HUES64 (cell line): ENCODE measurements around the gene C9orf72.

ENCODE experiments used
- H3K27ac ChIP-seq: 2 replicates; pipeline ENCODE4 v1.7.0; 2013; ENCODE audit warnings: low read depth, low read length, inconsistent platforms
- H3K27me3 ChIP-seq: 2 replicates; pipeline ENCODE4 v1.6.1; 2013; ENCODE audit warnings: mild to moderate bottlenecking, low read length; ENCODE audit not compliant: insufficient read depth
- H3K36me3 ChIP-seq: 2 replicates; pipeline ENCODE4 v1.6.1; 2013; ENCODE audit warnings: mild to moderate bottlenecking, low read length; ENCODE audit not compliant: insufficient read depth
- H3K4me1 ChIP-seq: 2 replicates; pipeline ENCODE4 v1.6.1; 2013; ENCODE audit warnings: mild to moderate bottlenecking, low read length, moderate library complexity; ENCODE audit not compliant: insufficient read depth
- H3K4me3 ChIP-seq: 2 replicates; pipeline ENCODE4 v1.5.1; 2013; ENCODE audit warnings: mild to moderate bottlenecking, low read length, moderate library complexity
- H3K9ac ChIP-seq: 2 replicates; pipeline ENCODE4 v1.6.1; 2013; ENCODE audit warnings: mild to moderate bottlenecking, low read depth, low read length
- H3K9me3 ChIP-seq: 2 replicates; pipeline ENCODE4 v1.6.1; 2013; ENCODE audit warnings: low read depth, low read length; ENCODE audit not compliant: insufficient read depth
- WGBS: fragments of 150-250, 120-280 bp; methylation state at CpG from one replicate; pipeline ENCODE4 v1.1.7; 2013; ENCODE audit warnings: missing lambda C conversion rate; 5-methylcytosine and 5-hydroxymethylcytosine counted together

Gene C9orf72

DNA sequence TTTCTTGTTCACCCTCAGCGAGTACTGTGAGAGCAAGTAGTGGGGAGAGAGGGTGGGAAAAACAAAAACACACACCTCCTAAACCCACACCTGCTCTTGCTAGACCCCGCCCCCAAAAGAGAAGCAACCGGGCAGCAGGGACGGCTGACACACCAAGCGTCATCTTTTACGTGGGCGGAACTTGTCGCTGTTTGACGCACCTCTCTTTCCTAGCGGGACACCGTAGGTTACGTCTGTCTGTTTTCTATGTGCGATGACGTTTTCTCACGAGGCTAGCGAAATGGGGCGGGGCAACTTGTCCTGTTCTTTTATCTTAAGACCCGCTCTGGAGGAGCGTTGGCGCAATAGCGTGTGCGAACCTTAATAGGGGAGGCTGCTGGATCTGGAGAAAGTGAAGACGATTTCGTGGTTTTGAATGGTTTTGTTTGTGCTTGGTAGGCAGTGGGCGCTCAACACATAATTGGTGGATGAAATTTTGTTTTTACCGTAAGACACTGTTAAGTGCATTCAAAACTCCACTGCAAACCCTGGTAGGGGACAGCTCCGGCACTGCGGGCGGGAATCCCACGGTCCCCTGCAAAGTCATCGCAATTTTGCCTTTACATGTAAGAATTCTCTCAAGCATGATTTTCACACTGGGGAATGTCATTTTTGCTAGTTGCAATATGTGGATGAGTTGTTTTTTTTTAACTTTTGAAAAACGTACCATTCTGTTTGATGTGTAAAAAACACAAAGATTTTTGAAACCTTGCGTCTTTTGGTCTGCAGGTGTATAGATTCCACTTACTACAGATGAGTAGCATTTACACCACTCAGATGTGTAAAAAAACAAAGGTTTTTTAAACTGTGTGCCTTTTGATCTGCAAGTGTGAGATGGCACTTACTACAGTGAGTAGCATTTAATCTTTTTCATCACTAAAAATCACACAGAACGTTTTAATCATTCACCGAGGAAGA is 631 bp upstream of the C9orf72 start:
- Histone ChIP-seq H3K9ac (peak overlapping the region; percentile 68), H3K9me3 (peaks cover 10% of the 10 kb centered on the region; the same call in 1 of the 2 replicates), H3K4me1 (peaks cover 14% of the 10 kb centered on the region), H3K36me3 (no peaks in the 10 kb centered on the region), H3K27ac (peak overlapping the region; percentile 88), H3K27me3 (peaks cover 4% of the 10 kb centered on the region; the same call in 1 of the 2 replicates), H3K4me3 (peak overlapping the region; percentile 66)
- 6% methylated on average over 34 of the region's 35 CpGs for WGBS

- Histone ChIP-seq H3K9me3 (no peaks in the 10 kb centered on the region), H3K36me3 (no peaks in the 10 kb centered on the region), H3K27me3 (peaks cover 4% of the 10 kb centered on the region; the same call in 1 of the 2 replicates), H3K27ac (peak overlapping the region; percentile 88), H3K9ac (peak overlapping the region; percentile 74), H3K4me3 (peak overlapping the region; percentile 66), H3K4me1 (peaks cover 14% of the 10 kb centered on the region)
- 2% methylated on average over 6 of the region's 6 CpGs for WGBS
These were observed 739 bp downstream of the C9orf72 start for GRCh38 chr9:27572566-27572917.

- no peak overlapping the region for H3K27ac ChIP-seq
- peak overlapping the region; percentile 66 for H3K4me3 ChIP-seq
- WGBS: 54% methylated on average over 3 of the region's 3 CpGs
- H3K36me3 ChIP-seq: peaks cover 1% of the 10 kb centered on the region; the same call in 1 of the 2 replicates
- no peak overlapping the region for H3K9ac ChIP-seq
- peaks cover 14% of the 10 kb centered on the region for H3K4me1 ChIP-seq
- H3K27me3 ChIP-seq: peaks cover 4% of the 10 kb centered on the region; the same call in 1 of the 2 replicates
- H3K9me3 ChIP-seq: no peaks in the 10 kb centered on the region
These were observed 1.2 kb downstream of the C9orf72 start for GRCh38 chr9:27572061-27572460.

DNA sequence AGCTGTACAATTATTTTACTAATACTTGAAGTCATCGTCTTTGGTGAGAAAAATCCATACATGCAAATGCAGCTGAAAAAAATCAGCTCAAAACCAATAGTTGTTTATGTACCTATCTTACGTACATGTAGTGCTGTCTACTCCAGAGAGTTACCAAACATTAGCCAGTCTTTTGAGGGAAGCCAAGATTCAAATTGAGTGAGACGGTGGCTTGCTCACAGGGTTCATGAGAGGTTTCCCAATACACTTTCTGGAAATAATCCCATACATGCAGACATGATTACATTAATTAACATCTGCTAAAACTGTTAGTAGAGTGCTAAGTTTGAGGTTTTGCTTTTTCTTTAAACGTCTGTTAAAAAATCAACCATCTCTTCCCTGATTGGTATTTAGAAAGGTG is 2.3 kb downstream of the C9orf72 start:
- no peak overlapping the region for H3K4me3 ChIP-seq
- no peaks in the 10 kb centered on the region for H3K9me3 ChIP-seq
- WGBS: 98% methylated on average over 3 of the region's 4 CpGs
- H3K4me1 ChIP-seq: peaks cover 14% of the 10 kb centered on the region
- no peak overlapping the region for H3K27ac ChIP-seq
- peaks cover 12% of the 10 kb centered on the region for H3K36me3 ChIP-seq
- peaks cover 4% of the 10 kb centered on the region; the same call in 1 of the 2 replicates for H3K27me3 ChIP-seq
- H3K9ac ChIP-seq: no peak overlapping the region

DNA sequence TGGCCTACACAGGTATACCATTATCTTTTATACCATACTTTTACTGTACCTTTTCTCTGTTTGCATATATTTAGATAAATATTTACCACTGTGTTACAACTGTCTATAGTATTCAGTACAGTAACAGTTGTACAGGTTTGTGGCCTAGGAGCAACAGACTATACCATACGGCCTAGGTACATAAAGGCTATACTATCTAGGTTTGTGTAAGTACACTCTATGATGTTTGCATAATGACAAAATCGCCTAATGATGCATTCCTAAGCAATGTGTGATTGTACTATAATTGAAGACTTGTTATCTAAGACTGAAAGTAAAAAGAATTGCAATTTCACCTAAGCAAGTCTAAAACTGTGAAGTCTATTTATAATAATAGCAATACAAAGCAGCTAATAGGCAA is 3.9 kb downstream of the C9orf72 start:
- peaks cover 28% of the 10 kb centered on the region for H3K36me3 ChIP-seq
- H3K4me3 ChIP-seq: no peak overlapping the region
- H3K4me1 ChIP-seq: peaks cover 14% of the 10 kb centered on the region
- WGBS: 90% methylated on average over 2 of the region's 2 CpGs
- H3K27ac ChIP-seq: no peak overlapping the region
- H3K27me3 ChIP-seq: no peaks in the 10 kb centered on the region
- H3K9me3 ChIP-seq: no peaks in the 10 kb centered on the region
- no peak overlapping the region for H3K9ac ChIP-seq

GRCh38 chr9:27566118-27566517 is 7.2 kb downstream of the C9orf72 start:
- no CpG with 5 or more reads among the region's 1 CpG for WGBS
- Histone ChIP-seq H3K9me3 (no peaks in the 10 kb centered on the region), H3K4me1 (0 out of 2 replicates have a peak, but pooled peaks cover 1% of the 10 kb centered on the region), H3K4me3 (no peak overlapping the region), H3K27ac (no peak overlapping the region), H3K36me3 (peaks cover 60% of the 10 kb centered on the region), H3K27me3 (no peaks in the 10 kb centered on the region), H3K9ac (no peak overlapping the region)

DNA sequence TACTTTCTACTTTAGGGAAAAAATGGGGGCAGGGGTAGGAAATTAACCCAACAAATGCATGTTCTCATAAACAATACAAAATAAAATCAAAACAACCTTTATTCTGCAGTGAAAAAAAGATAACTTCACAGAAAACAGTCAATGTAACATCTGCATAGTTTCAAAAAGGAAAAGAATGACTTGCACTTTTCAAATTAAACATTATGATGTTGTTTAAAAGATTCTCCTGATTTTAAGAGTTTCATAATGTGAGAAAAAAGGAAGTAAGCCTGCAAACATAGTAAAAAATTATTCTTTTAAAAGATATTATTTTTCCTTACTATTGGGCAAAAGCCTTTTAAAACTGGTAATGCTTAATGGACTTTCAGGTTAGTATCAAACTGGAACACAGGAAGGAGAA is 7.6 kb downstream of the C9orf72 start:
- Histone ChIP-seq H3K9me3 (no peaks in the 10 kb centered on the region), H3K9ac (no peak overlapping the region), H3K36me3 (peaks cover 65% of the 10 kb centered on the region), H3K4me1 (no peaks in the 10 kb centered on the region), H3K27ac (no peak overlapping the region), H3K27me3 (no peaks in the 10 kb centered on the region), H3K4me3 (no peak overlapping the region)

- no peak overlapping the region for H3K27ac ChIP-seq
- no peak overlapping the region for H3K9ac ChIP-seq
These were observed 8.6 kb downstream of the C9orf72 start for GRCh38 chr9:27564670-27565069.

GRCh38 chr9:27563738-27564430 is 9.4 kb downstream of the C9orf72 start:
- Histone ChIP-seq H3K4me1 (no peaks in the 10 kb centered on the region), H3K9ac (no peak overlapping the region), H3K9me3 (no peaks in the 10 kb centered on the region), H3K27me3 (no peaks in the 10 kb centered on the region), H3K36me3 (peaks cover 82% of the 10 kb centered on the region), H3K4me3 (no peak overlapping the region), H3K27ac (no peak overlapping the region)
- 99% methylated on average over 3 of the region's 4 CpGs for WGBS

More at GRCh38 chr9:27564670-27565069, 8.6 kb downstream of the C9orf72 start:
- Histone ChIP-seq H3K27me3 (no peaks in the 10 kb centered on the region), H3K36me3 (peaks cover 75% of the 10 kb centered on the region), H3K9me3 (no peaks in the 10 kb centered on the region), H3K4me3 (no peak overlapping the region), H3K4me1 (no peaks in the 10 kb centered on the region)
- 94% methylated on average over 1 of the region's 1 CpG for WGBS

DNA sequence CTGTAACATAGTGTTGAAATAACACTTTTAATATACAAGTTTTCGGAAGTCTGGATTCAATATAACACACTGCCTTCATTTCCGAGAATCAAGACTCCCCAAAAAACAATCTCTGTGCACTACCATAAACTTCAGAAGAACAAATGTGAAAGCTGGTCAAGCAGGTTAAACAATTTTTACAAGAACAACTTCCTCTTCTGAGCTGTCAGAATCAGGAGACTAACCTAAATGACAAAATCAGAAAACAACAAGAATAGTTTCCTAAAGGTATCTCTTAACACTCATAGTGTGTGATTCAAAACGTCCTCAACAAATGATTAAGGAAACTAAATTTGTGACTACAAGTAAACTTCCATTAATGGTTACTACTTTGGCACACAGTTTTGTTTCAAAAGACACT is 11.6 kb downstream of the C9orf72 start:
- Histone ChIP-seq H3K27ac (no peak overlapping the region), H3K27me3 (no peaks in the 10 kb centered on the region), H3K4me3 (no peak overlapping the region), H3K9ac (no peak overlapping the region), H3K4me1 (no peaks in the 10 kb centered on the region), H3K9me3 (no peaks in the 10 kb centered on the region), H3K36me3 (peaks cover 99% of the 10 kb centered on the region)
- WGBS: 94% methylated on average over 3 of the region's 3 CpGs

- no peak overlapping the region for H3K4me3 ChIP-seq
- H3K36me3 ChIP-seq: peaks cover 99% of the 10 kb centered on the region
- no peaks in the 10 kb centered on the region for H3K27me3 ChIP-seq
- no peaks in the 10 kb centered on the region for H3K9me3 ChIP-seq
- H3K27ac ChIP-seq: no peak overlapping the region
- H3K4me1 ChIP-seq: no peaks in the 10 kb centered on the region
- no peak overlapping the region for H3K9ac ChIP-seq
These were observed 12.8 kb downstream of the C9orf72 start for GRCh38 chr9:27560457-27560856.
